Gastrocnemius medialis (tissue), 4 donors: ENCODE measurements around the gene CPEB1.

Experiments
- CTCF ChIP-seq, 5 experiments: fragments of 450-650 bp in 3 of 5; fragments of 200-600 bp in 2 of 5; sonication (generic) in 2 of 5; IDR thresholded peaks in 4 of 5; conservative IDR thresholded peaks in 1 of 5; 1 replicate in 4 of 5; 2 replicates in 1 of 5; pipeline ENCODE4 v1.5.1; 2016 to 2019; ENCODE audit warnings: antibody characterized with exemption in 5 of 5, mild to moderate bottlenecking in 3 of 5, moderate library complexity in 3 of 5
- POLR2A ChIP-seq, 2 donors: fragments of 450-650 bp; IDR thresholded peaks; one replicate each; pipeline ENCODE4 v1.6.1; 2017; ENCODE audit warnings: antibody characterized with exemption in 2 of 2, mild to moderate bottlenecking in 2 of 2, moderate library complexity in 2 of 2

- no peak for TF ChIP-seq POLR2A (IDR thresholded peaks at IDR 0.05)
- TF ChIP-seq CTCF (IDR thresholded peaks at IDR 0.05 in 4 of 5, conservative IDR thresholded peaks at IDR 0.05 in 1 of 5), result no peak
These were observed 95.4 kb downstream of the CPEB1 start for GRCh38 chr15:82551646-82552247.
